GM13977 (cell line): ENCODE measurements around the gene NFIB.

Experiments
- DNase-seq: peaks from one replicate; pipeline ENCODE4 v3.0.0; 2012; ENCODE audit warnings: low spot score
- CTCF ChIP-seq: IDR thresholded peaks from 2 replicates; pipeline ENCODE4 v1.5.1; 2012; ENCODE audit warnings: mild to moderate bottlenecking, control low read depth; ENCODE audit not compliant: insufficient read depth; ENCODE audit errors: extremely low read depth, missing control alignments
- in situ Hi-C: fragments of 300-500 bp; cut with MboI; formaldehyde crosslinking; loops from one replicate; pipeline ENCODE4 v1.12.0; 2022; ENCODE audit warnings: low sequenced_read_pairs, low pct_unique_long_range_greater_than_20kb, mixed read lengths, inconsistent platforms; ENCODE audit not compliant: unreplicated experiment

Gene NFIB

GRCh38 chr9:14159440-14160216, 154.3 kb downstream of the NFIB start:
- no peak for TF ChIP-seq CTCF
- in situ Hi-C loops, result no loop called here
- no peak for DNase-seq

GRCh38 chr9:14158916-14159315, 155.0 kb downstream of the NFIB start:
- no peak for DNase-seq
- in situ Hi-C loops, result no loop called here
- no peak for TF ChIP-seq CTCF

- no peak for TF ChIP-seq CTCF
- in situ Hi-C loops, result no loop called here
- no peak for DNase-seq
Measured at GRCh38 chr9:14158136-14158813, 155.7 kb downstream of the NFIB start.

GRCh38 chr9:14157191-14157590, 156.8 kb downstream of the NFIB start:
- DNase-seq, result no peak
- TF ChIP-seq CTCF, result no peak
- in situ Hi-C loops, result no loop called here

- in situ Hi-C loops, result no loop called here
- no peak for DNase-seq
Measured at GRCh38 chr9:14156046-14156445, 157.9 kb downstream of the NFIB start.

GRCh38 chr9:14155237-14155636, 158.7 kb downstream of the NFIB start:
- in situ Hi-C loops, result no loop called here
- no peak for TF ChIP-seq CTCF
- no peak for DNase-seq

More at GRCh38 chr9:14156046-14156445, 157.9 kb downstream of the NFIB start:
- no peak for TF ChIP-seq CTCF
